HG03469 (cell line): ENCODE results near the gene KLHL28.

Experiments used
- ATAC-seq: cut with Tn5 transposase; IDR thresholded peaks from one replicate; pipeline ENCODE4 v1.9.1; 2021; ENCODE audit warnings: mild to moderate bottlenecking, moderate library complexity, moderate number of reproducible peaks; ENCODE audit not compliant: unreplicated experiment

The KLHL28 gene

DNA sequence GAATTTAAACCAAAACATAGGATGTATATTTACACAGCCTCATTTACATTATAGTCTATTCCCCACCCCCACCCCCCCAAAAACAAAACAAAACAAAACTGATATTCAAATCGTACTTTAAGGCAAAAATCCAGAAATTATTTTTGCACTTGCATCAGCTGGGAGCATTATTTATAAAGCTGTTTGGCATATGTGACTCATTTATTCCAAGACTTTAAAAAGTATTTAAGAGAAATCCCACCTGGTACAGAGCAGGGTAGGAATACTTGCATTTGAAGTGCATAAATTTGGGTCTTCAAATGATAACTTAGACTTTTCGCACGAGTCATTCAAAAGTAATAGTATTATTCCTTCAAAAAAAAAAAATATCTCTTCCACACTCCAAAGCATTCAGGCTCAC is 1.1 kb downstream of the KLHL28 start:
- ATAC-seq: no peak

DNA sequence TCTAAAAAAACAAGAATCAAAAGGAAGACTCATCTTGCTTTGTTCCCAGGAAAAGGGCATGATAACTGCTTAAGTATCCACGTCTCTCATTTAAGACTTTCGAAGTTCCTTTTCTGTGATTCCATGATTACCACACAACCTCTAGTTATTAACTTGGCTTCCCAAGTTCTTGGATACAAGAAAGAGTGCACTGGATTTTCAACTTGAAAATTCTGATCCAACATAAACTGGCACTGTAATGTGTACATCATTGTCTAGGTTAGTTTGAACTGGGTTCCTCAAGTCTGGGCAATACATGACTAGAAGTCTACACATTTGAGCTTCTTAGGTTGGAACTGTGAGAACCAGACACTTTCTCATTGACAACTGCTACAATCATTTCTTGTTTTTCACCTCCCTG is 1.6 kb downstream of the KLHL28 start:
- no peak for ATAC-seq

DNA sequence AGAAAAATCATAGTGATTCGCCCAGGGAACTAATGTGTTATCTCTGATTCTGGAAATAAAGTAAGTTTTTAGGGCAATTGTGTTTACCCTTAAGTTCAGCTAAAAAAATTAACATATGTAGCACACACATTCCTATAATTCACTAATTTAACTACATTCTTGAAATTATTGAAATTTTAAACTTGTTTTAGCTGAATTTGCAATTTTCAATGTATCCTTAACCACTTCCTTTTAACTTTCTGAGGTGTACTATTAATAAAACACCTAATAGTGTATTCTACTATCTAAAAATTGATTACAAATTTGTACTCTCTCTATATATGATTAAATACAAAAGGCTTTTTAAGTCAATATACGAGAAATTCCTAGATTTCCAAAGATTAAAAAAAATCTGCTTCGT is 2.2 kb downstream of the KLHL28 start:
- no peak for ATAC-seq

DNA sequence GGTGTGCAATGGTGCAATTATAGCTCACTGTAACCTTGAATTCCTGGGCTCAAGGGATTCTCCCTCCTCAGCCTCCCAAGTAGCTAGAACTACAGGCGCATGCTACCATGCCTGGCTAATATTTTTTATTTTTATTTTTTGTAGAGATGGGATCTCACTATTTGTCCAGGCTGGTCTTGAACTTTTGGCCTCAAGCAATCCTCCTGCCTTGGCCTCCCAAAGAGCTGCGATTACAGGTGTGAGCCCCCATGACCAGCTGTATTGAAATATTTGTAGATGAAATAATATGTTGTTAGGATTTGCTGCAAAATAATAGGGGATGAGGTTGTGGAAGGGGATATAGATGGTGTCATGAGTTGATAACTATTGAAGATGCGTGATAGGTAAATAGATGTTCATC is 4.9 kb downstream of the KLHL28 start:
- ATAC-seq: no peak

DNA sequence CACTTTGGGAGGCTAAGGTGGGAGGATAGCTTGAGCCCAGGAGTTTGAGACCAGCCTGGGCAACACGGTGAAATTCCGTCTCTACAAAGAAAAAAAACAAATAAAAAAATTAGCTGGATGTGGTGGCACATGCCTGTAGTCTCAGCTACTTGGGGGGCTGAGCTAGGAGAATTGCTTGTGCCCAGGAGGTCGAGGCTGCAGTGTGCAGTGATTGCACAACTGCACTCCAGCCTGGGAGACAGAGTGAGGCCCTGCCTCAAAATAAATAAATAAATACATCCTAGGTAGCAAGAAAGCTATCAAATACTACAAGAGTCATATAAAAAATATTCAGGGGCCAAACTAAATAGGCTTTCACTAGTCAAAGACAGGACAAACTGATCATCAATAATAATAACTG is 6.2 kb downstream of the KLHL28 start:
- ATAC-seq: no peak

DNA sequence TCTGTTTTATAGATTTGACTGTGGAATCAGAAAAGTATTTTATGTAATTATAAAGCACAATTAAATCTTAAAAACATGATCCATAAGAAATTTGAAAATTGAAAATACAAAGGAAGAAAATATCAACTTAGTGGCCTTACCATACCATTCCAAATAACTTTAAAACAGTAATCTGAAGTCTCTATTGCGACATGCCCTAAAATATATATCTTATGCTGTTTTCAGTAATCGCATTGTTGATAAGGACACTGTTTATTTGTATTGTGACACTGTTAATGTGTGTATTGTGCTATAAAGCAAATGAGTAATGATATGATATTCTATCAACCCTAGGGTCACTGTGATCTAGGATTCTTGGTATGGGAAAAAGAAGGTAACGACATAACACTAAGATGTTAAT is 7.0 kb downstream of the KLHL28 start:
- no peak for ATAC-seq

DNA sequence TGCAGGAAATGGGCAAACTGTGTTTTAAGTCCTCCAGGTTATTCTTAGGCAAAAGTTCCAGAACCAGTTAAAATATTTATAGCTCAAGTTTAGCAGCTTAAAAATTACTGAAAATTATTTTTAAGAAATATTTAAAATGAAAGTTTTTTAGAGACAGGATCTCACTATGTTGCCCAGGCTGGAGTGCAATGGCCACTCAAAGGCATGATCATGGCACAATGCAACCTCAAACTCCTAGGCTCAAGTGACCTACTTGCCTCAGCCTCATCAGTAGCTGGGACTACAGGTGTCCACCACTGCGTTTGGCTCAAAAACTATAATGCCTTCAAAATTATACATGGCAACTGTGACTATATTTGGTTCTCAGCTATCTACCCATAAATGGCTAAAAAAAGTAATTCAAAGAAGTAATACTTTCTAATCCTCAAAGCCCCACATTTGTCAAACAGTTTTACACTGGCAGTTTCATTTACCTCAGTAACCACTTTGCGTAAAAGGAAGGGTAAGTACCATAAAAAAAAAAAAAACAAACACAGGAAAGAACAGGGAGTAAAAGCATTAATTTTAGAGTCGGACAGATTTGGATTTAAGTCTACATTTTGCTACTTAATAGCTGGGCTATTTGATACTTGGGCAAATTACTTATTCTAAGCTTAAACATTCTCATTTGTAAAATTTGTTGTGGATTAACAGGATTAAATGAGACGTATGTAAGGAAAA is 9.2 kb downstream of the KLHL28 start:
- no peak for ATAC-seq

DNA sequence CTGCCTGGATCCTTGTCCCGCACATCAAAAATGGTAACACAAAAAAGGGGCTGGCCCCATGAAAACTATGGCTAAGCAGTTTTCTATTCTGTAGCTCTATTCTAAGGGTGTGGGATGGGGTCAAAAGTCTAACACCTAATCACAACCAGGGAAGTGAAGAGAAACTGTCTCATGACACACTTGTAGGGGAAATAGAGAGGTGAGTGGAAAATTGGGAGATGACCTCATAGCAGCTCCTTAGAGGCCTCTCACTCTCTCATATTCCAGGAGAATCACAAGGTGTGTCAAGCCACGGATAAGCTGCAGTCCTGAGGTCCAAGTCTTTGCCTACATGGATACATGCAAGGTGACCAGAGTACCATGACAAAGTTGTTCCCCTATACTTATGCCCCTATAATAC is 10.7 kb downstream of the KLHL28 start:
- no peak for ATAC-seq

DNA sequence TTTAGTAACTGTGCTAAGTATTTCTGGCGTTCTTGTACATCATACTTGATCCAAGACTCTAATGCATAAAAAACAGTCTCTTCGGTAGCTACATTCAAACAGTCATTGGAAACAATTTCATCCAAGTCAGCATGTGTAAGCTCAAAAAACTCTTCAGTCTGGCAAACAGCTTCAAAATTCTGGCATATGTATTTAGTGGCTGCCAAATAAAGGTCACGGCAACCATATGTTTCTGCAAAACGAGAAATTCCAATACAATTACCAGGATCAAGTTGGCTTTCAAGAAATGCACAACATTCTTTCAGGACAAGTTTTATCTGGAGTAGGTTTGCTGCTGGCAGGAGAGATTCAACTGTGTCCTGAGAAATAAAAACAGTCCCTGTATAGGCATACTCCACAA is 16.5 kb downstream of the KLHL28 start:
- no peak for ATAC-seq

DNA sequence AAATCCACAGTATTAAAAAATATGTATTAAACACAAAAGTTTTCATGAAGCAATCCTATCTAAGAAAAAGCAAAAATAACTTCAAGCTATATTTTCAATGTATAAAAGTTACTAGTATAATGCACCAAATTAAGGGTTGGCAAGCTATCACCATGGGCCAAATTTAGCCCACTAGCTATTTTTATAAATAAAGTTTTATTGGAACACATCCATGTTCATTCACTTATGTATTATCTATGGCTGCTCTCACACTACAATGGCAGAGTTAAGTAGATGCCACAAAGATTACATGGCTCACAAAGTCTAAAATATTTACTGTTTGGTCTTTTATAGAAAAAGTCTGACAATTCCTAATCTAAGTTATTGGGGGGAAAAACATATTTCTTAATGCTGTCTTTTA is 17.6 kb downstream of the KLHL28 start:
- ATAC-seq: no peak

DNA sequence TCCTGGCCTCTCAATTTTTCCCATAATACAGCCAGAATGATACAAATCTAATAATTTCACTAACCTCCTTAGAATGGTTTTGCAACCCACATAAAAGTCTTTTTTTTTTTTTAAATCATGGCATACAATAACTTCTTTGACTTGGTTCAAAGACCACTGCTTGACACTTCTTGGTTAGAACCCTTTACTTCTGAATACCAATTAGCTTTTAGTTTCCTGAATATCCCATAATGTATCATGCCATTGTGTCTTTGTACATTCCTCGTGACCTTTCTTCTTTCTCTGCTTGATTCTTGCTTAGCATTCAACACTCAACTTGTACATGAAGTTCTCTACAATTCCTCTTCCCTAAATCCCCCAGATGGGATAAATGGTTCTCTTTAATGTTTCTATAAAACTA is 19.3 kb downstream of the KLHL28 start:
- no peak for ATAC-seq

DNA sequence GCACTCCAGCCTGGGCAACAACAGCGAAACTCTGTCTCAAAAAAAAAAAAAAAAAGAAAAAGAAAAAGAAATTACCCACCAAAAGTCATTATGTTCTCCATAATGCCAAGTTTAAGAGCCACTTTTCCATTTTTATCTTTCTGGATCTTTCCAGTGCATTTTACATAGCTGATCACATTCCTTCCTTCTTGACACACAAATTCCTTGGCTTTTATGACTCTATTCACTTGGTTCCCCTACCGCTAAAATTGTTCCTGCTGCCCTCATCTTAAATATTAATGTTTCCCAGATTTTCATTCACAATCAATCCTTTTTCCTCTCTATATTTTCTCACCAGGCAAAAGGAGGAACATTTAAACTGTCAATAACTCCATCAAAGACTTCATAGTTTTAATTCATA is 20.2 kb downstream of the KLHL28 start:
- no peak for ATAC-seq

DNA sequence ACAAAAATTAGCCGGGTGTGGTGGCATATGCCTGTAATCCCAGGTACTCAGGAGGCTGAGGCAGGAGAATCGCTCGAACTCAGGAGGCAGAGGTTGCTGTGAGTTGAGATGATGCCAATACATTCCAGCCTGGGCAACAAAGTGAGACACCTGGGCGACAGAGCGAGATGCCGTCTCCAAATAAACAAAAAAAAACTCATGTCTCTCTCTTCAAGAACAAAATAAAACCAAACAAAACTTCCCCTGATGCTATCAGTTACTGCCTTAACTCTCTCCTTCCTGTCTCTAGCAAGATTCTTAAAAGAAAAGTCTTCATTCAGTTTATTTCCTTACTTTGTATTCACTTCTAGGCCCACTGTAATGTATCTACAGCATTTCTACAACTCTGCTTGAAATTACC is 20.8 kb downstream of the KLHL28 start:
- ATAC-seq: no peak

DNA sequence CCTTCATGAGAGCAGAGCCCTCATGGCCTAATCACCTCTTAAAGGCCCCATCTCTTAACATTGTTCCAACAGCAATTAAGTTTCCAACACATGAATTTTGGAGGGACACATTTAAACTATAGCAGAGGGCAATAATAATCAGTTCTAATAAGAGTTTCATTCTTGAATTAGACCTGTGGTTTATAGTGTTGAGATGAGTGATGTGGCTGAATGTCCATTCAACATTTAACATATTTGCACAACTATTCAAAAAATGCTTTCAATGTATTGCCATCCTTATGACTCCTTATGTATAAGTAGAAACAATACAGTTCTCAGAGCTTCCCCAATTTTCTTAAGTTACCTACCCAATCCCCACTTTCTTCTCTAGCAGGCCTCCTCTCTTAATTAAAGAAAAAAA is 21.5 kb downstream of the KLHL28 start:
- no peak for ATAC-seq

DNA sequence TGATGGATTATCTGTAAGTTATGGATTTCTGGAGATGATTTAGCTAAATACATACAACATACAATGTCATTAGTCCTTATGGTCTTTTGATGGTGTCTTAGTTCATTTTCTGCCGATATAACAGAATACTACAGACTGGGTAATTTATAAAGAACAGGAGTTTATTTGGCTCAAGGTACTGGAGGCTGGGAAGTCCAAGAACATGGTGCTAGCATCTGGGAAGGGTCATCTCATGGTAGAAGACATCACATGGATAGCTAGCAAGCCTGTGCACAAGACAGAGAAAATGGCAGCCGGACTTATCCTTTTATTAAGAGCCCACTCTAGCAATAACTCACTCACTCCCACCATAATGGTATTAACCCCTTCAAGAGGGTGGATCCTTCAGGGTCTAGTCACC is 24.2 kb downstream of the KLHL28 start:
- no peak for ATAC-seq

DNA sequence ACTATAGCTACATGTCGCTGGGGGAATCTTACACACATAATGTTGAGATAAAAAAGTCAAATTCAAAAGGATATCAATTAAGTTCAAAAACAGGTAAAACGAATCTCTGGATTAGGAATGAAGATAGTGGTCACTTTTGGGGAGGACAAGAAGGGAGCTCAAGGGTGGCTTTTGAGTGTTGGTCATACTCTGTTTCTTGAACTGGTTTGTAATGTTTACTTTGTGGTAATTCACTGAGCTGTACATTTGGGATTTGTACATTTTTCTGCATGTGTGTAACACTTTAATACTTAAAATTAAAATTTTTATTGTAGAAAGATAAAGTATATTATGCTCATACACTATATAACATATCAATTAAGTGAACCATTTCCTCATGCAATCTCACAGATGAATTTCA is 26.6 kb downstream of the KLHL28 start:
- ATAC-seq: no peak

DNA sequence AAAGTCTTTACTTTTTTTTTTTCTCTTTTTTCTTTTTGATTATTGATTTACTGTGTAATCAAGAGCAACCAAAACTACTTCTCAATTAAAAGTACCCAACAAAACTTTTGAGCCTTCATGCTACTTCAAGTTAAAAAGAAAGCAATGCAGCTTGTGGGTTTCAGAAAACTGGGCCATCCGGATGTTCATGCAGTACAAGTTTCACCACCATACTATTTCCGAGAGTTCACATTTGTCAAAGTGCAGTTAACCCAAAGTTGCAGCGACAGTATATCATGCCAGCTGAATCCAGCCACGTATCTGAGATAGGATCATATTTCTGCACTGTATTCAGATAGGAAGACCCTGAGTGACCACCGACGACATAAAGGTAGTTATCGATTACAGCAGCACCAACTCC is 33.0 kb downstream of the KLHL28 start:
- ATAC-seq: no peak

DNA sequence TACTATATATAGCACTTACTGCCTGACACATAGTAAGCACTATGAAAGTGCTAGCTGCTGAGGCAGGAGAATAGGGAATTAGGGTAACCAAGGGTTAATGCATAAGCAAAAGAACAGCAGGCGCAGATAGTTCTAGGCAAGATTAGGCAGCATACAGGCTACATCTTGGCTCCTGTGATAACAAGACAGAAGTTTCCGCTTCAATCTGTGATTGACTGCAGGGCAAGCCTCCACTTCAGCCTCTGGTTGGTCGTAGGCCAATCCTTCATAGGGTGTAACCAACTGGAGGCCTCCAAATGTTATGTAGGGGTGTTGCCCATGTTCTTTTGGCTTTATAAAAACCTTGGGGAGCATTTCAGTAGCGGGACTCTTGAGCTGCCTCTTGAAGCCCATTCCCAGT is 46.9 kb downstream of the KLHL28 start:
- ATAC-seq: no peak

DNA sequence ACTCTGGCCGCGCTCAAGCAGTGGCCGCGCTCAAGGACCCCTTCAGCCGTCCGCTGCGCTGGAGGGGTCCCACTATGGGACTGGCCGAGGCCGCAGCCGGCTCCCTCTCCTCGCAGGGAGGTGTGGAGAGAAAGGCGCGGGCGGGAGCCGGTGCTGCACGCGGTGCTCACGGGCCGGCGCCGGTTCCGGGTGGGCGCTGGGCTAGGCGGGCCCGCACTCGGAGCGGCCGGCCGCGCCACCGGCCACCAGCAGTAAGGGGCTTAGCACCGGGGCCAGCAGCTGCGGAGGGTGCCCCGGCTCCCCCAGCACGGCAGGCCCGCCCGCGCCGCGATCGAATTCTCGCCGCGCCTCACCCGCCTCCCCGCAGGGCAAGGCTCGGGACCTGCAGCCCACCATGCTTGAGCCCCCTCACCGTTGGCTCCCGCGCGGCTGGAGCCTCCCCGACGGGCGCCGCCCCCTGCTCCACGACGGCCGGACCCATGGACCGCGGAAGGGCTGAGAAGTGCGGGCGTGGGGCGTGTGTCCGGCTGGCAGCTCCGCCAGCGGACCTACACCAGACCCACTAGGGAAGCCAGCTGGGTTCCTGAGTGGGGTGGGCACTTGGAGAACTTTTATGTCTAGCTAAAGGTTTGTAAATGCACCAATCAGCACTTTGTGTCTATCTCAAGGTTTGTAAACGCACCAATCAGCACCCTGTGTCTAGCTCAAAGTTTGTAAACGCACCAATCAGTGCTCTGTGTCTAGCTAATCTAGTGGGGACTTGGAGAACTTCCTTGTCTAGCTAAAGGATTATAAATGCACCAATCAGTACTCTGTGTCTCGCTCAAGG is 49.5 kb downstream of the KLHL28 start:
- ATAC-seq: no peak

DNA sequence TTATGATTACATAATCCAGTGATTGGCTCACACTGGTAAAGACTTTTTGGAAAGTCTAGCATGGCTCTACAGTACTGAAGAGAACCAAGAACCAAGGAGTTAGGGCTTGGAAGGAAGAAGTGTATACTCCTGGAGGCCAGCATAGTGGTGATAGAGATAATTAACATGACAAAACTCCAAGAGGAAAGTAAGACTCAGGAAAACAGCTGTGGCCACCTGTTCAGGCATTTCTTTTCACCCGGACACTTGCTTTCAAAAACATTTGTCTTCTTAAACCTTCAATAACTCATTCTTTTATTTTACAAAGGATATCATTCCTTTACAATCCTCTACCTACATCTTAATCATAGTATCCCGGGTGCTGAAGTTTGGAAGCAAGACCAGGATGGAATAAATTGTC is 50.9 kb downstream of the KLHL28 start:
- no peak for ATAC-seq

DNA sequence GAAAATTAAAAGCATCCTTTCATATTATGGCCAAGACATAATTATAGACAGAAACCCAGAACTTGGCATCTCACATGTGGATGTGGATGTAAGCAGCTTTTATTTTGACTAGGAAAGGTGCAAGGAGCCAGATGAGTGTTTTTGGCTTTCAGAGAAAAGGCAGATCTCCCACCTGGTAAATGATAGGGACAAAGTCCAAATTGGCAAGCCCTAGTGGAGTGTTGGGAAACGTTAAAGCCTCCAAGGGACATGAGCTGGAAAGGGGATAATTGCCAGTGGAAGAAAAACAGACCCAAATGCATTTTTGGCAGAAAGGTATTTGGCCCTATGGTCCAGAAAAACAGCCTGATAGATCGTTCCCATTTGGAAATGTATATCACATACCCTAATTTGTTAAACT is 60.1 kb downstream of the KLHL28 start:
- no peak for ATAC-seq

DNA sequence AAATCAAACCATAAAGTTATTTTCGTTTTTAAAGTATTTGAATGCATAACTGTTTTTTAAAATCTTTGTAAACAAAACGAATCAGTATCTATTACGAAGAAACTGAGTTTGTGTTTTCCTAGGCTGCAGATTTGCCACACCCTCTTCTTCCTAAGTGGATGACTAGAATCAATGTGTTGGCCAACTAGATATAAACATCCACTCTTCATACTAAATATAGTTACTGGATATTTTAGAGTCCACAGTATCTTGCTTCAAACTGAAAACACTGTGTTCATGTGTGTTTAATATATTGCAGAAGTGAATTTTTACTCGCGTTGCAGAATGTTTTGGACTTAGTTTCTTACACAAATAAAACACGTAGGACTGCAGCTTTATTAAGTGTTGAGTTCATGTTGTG is 63.2 kb downstream of the KLHL28 start:
- ATAC-seq: no peak

DNA sequence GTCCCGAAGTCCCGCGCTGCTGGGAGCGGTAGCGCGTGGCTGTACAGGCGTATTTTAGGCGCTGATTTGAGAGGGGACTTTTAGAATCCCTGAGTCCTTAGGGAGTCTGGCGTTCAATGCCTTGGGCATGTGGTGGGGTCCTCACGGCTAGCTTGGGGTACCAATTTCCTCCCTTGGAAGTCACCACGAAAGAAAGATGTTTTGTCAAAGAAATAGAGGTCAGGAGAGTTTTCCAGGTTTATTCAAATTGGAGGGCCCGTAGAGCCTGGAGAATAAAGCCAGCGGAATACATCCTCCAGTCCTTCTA is 63.9 kb downstream of the KLHL28 start:
- ATAC-seq: no peak
